GM19328 (cell line): ENCODE data around the gene TCF4.

Experiments
- ATAC-seq: cut with Tn5 transposase; IDR thresholded peaks from one replicate; pipeline ENCODE4 v1.9.1; 2021; ENCODE audit warnings: mild to moderate bottlenecking, moderate library complexity; ENCODE audit not compliant: unreplicated experiment

Gene TCF4

DNA sequence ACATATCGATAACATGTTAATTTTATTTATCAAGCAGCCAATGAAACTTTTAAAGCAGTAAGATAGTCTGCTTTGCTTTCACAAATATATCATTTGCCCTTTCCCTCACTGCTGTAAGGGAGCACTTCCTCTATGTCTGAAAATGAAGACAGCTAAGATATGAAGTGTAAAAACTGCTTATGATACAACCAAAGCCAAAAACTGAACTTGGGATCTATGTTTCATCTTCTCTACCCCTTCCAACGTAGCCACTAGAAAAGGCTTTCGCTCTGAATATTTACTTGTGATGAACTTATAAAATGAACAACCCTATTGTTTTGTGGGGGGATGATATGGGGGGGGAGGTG, 140.3 kb downstream of the TCF4 start:
- no peak for ATAC-seq

DNA sequence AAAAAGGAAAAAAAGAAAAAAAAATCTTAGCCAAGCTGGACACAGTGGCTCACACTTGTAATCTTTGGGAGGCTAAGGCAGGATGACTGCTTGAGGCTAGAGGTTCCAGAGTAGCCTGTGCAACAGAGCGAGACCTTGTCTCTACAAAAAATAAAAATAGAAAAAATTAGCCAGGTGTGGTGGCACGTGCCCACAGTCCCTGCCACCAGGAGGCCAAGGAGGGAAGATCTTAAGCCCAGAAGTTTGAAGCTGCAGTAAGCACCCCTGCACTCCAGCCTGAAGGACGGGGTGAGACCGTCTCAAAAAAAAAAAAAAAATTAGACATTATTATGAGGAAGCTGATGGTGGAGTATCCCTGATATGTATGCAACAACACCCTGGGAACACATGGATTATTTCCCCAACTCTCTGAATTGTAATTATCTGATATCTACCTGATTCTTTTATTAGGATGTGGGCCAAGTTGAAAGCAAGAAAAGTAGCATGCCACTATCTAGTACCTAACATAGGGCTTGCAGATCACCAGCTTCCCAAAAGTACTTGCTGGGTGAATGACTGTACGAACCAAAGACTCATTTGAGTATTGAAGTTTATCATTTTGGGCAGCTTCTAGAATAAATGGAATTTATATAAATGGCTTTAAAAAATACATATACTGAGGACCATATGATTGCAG, 140.9 kb downstream of the TCF4 start:
- ATAC-seq: no peak

DNA sequence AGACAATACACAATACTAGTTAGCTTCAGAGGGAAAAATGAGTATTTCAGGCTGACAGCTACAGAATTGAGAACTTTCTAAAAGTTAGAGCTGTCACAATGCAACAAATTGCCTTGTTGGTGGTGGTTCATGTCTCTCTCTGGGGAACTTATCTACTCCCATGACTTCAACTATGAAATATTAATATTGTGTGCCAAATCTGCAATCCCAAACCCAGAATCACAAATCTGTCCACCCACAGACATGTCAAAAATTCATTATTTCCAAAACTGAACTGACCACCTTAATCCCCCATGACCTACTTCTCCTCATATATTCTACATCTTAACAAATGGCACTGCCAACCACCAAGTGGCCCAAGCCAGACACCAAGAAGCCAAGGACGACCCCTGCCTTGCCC, 143.5 kb downstream of the TCF4 start:
- no peak for ATAC-seq

DNA sequence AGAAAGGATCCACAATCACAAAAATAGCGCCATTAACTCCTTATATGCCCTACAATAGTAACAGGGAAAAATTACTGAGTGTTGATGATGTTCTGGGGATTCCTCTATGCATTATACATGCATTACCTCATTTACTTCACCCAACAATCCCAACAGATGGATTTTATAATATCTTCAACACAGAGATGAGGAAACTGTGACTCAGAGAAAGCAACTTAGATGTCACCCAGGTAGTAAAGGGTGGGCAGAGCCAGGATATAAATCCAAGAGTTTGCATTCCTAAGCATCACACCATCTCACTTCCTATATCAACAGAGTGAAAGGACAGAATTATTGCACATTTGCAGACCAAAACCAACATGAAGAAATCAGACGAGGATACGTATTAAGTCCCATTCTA, 144.2 kb downstream of the TCF4 start:
- no peak for ATAC-seq

DNA sequence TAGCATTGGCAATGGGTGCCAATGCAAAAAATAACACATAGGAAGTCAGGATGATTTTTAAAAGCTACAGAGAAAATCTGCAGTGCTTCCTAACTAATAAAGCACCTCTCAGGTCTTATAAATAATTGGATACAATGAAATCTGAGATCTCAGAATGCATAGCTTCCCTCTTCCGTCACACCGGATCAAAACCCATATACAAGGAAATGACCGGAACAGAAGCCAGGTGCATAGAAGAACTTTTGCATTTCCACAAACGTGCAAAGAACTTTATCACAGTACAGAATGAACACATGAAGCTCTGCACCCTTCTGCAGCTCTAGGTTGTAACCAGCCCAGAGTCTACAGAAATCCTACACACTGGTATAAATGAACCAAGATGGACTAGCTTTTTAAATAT, 145.4 kb downstream of the TCF4 start:
- no peak for ATAC-seq

DNA sequence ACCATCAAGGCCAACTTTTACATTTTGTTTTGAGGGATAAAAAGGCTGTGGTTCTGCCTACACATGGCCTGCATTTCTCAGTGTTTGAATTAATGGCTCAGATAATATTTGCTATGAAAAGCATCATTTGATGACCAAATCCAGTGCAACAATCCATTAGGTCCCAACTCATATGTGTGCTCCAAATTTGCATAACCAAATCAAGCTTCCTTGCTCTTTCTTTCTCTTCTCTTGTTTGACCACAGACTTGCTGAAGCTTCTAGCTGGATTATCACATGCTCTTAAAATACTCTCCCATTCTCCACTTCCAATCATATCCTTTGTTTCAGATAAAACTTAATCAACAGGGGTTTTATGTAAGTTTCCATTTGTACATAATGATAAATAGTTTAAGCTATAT, 147.0 kb downstream of the TCF4 start:
- ATAC-seq: no peak

- ATAC-seq: no peak
Measured at GRCh38 chr18:55439056-55439455, 148.9 kb downstream of the TCF4 start.

- ATAC-seq: no peak
Measured at GRCh38 chr18:55435592-55435991, 152.4 kb downstream of the TCF4 start.

DNA sequence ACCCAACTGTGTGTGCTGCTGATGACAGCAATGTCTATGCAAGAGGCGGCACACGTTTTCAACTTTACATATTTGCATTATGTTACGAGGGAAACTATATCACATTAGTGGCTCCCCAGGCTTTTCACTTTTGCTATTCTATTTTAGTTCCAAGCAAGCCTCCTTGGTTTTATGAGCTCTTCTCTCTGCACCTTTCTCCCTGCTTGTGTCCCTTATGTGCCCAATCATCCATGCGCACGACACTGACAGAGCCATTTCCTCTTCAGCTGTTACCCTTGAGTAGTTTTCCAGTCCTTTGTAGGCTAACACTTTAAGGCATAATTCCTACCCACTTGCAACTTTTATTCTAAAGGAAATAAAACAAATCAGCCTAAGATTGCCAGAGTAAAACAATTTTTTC, 154.3 kb downstream of the TCF4 start:
- no peak for ATAC-seq

- ATAC-seq: no peak
Measured at GRCh38 chr18:55433140-55433539, 154.9 kb downstream of the TCF4 start.

GRCh38 chr18:55432307-55433040, 155.5 kb downstream of the TCF4 start:
- ATAC-seq: no peak

DNA sequence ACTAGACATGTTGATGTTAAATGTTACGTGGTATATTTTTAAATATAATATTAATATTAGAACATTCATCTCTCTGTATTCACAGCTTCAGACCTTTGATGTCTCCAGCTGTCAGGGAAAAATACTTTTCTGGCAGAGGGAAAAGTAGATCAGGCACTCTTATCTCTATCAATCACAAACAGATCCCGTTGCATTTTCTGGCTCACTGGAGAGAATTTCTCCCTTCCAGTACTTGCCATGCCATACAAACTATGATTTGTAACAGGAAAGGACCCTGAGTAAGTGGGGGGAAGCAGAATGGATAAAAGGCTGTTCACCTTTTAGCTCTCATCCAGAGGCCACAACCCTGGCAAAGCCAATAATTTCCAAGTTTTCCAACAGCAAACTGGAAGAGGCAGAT, 158.0 kb downstream of the TCF4 start:
- no peak for ATAC-seq

GRCh38 chr18:55427951-55428350, 160.0 kb downstream of the TCF4 start:
- no peak for ATAC-seq

GRCh38 chr18:55425698-55426097, 162.3 kb downstream of the TCF4 start:
- ATAC-seq: no peak

GRCh38 chr18:55422456-55423180, 165.4 kb downstream of the TCF4 start:
- no peak for ATAC-seq

DNA sequence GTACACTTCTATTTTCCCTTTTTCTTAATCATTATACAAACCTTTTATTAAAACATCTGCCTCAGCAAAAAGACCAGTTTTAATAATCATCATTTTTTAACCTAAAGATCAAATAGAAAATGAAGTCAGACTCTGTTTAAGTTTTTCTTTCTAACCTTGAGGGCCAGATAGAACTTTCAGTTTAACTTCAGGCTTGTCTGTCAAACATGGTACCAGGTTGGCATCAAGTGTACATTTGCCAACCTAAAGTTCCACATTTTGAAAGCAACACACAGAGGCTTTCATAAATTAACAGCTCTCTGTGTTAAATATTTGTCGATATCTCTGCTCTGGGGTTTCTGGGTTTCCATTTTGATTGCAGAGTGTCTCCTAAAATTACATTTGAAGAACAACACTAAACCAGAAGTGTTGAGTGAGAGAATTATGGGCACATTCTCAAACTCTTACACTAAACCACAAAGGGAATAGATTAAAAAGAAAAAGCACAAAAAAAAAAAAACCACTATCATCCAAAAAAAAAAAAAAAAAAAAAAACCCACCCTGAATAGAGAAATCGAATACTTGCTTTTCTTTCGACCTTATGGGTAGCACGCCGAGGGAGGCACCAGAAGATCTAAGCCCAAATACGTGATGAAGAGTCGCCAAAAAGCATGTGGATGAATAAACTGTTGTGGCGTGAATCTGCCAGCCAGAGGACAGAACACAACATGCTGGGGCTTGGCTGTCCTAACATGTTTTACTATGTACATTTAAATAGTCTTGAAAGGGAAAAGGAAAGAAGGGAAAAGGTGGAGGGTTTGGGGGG, 166.2 kb downstream of the TCF4 start:
- ATAC-seq: no peak

DNA sequence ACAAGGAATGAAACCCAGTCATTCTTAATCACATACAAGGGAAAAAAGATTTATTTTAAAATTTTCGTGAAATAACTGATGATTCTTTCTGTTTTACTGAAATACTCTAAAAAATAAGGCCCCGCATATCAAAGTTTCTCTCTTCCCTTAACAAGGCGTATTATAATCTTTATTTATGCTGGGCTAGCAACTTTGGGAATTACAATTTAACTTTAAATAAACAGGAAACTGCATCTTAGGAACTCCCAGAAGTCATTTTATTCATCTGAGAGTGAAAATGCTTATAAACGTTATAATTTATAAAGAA, 166.7 kb downstream of the TCF4 start:
- no peak for ATAC-seq

DNA sequence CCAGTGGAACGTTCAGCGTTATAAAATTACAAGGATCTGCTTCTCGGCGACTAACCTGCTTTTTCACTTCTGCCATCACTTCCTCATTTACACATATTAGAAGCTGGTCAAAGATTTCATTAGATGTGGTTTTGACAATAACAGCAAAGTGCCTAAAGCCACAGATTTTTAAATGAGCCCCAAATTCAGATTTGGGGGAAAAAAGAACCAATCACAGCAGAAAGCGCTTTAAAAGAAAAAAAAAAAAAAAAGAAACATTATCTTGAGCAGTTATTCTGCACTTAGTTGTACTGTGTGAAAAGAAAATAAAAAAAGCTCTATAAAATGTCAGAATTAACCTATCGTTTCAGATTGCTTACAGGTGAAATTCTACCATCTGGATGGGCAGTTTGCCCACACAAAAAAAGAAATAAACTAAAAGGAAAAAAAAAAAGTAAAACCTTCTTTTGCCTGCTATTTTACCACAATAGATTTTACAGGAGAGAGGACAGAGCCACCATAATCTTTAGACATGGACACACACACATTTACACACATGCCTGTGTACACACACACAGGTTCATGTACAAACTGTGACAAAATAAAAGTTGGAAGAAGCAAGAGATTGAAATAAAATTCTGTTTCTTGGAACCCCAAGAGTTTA, 167.2 kb downstream of the TCF4 start:
- ATAC-seq: peak; percentile 63

DNA sequence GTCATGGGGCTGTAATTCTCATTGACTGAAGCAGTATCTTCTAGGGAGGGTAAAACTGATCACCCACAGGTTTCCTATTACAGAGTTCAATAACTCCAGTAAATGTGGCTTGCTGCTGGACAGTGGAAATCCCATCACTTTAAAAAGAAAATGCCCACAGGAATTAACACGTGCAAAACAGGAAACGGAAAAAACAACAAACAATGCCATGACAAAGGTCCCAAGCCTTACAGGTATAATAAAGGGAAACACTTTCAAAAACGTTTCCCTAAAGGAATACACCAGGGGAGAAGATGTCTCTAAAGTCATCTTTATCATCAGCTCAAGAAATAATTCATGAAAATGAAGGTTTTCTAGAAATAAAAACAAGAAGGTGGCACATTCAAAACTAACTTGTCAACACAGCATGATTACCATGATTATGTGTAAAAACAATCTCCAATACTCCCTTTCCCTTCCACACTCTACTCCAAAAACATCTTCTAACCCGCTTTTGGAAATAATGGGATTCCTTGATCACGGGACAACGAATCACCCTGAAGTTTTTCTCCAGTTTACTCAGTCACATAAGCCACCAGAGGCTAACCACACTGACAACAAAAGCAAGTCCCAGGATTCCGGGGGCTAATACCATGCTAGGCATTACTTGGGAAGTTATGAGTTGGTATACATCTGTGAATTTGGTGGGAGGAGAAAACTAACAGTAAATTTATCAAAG, 167.9 kb downstream of the TCF4 start:
- peak; percentile 13 for ATAC-seq
